B cell (primary cell): ENCODE data around the gene ADA. TPM values are rescaled to one million over a fixed set of nuclear protein-coding genes. Genes with fewer than 3 reads are reported as not detected.

Experiments used
- ATAC-seq: fragments of 200-7000 bp; cut with Tn5 transposase; one replicate; pipeline ENCODE4 v1.10.0; 2021; ENCODE audit warnings: low read depth, mild to moderate bottlenecking, moderate number of reproducible peaks, moderate library complexity
- CTCF ChIA-PET: fragments of 350-600 bp; sonication (Branson Sonifier 250); formaldehyde crosslinking; loops from one replicate; lab custom pipeline; 2021; ENCODE audit warnings: antibody characterized with exemption, inconsistent platforms; lab: Charles Lee
- POLR2A ChIA-PET: fragments of 350-600 bp; sonication (Branson Sonifier 250); formaldehyde crosslinking; loops from one replicate; lab custom pipeline; 2021; ENCODE audit warnings: antibody characterized with exemption; lab: Charles Lee
- DNase-seq: peaks from one replicate; pipeline ENCODE4 v3.0.0; 2013
- H2AFZ ChIP-seq: 2 replicates; pipeline ENCODE4 v1.6.1; 2012; ENCODE audit warnings: mild to moderate bottlenecking, low read depth, low read length; ENCODE audit not compliant: insufficient read depth, poor library complexity, severe bottlenecking
- H3K27ac ChIP-seq, 2 donors: 1 replicate in 1 of 2; 2 replicates in 1 of 2; pipeline ENCODE4 v1.5.1; 2012 to 2013; ENCODE audit warnings: low read length in 2 of 2, mild to moderate bottlenecking in 2 of 2, moderate library complexity in 1 of 2
- H3K27me3 ChIP-seq, 4 experiments: fragments of 200-600 bp in 1 of 4; sonication (generic) in 1 of 4; replicated peaks in 1 of 4; 1 replicate in 2 of 4; 2 replicates in 2 of 4; pipeline versions ENCODE4 v1.6.1 to v1.7.0; 2013 to 2016; ENCODE audit warnings: low read length in 3 of 4, mild to moderate bottlenecking in 2 of 4, mixed read lengths in 1 of 4, moderate library complexity in 1 of 4; ENCODE audit not compliant: insufficient read depth in 4 of 4, control insufficient read depth in 3 of 4; ENCODE audit errors: control extremely low read depth in 1 of 4
- H3K36me3 ChIP-seq, 2 experiments: replicated peaks in 1 of 2; 1 replicate in 1 of 2; 2 replicates in 1 of 2; pipeline versions ENCODE4 v1.6.1 to v1.7.1; 2013; ENCODE audit warnings: low read length in 1 of 2; ENCODE audit not compliant: insufficient read depth in 2 of 2, control insufficient read depth in 1 of 2; ENCODE audit errors: control extremely low read depth in 1 of 2, extremely low read depth in 1 of 2
- H3K4me1 ChIP-seq, 2 donors: fragments of 200-600 bp in 1 of 2; sonication (generic) in 1 of 2; 1 replicate in 1 of 2; 2 replicates in 1 of 2; pipeline versions ENCODE4 v1.5.1 to v1.6.1; 2013 to 2017; ENCODE audit warnings: low read length in 2 of 2; ENCODE audit not compliant: control insufficient read depth in 2 of 2, insufficient read depth in 2 of 2
- H3K4me2 ChIP-seq: replicated peaks from 2 replicates; pipeline ENCODE3; 2012; ENCODE audit warnings: mild to moderate bottlenecking, low read depth, low read length; ENCODE audit not compliant: poor library complexity, severe bottlenecking
- H3K4me3 ChIP-seq, 5 experiments: fragments of 200-600 bp in 1 of 5; sonication (generic) in 1 of 5; 1 replicate in 3 of 5; 2 replicates in 2 of 5; pipeline versions ENCODE4 v1.5.1 to v1.7.0; 2011 to 2016; ENCODE audit warnings: low read length in 4 of 5, mild to moderate bottlenecking in 4 of 5, low read depth in 2 of 5, control low read depth in 1 of 5, moderate library complexity in 1 of 5; ENCODE audit not compliant: insufficient read depth in 1 of 5; ENCODE audit errors: control extremely low read depth in 1 of 5, extremely low read depth in 1 of 5
- H3K79me2 ChIP-seq: fragments of 200-600 bp; sonication (generic); one replicate; pipeline ENCODE4 v1.6.0; 2016; ENCODE audit warnings: low read length; ENCODE audit not compliant: control insufficient read depth, insufficient read depth
- H3K9ac ChIP-seq: fragments of 200-600 bp; sonication (generic); 2 replicates; pipeline ENCODE4 v1.6.1; 2017; ENCODE audit warnings: mild to moderate bottlenecking, low read length, moderate library complexity
- H3K9me3 ChIP-seq, 3 donors: one replicate each; pipeline versions ENCODE4 v1.6.1 to v1.7.1; 2013; ENCODE audit warnings: low read length in 2 of 3; ENCODE audit not compliant: control insufficient read depth in 2 of 3, insufficient read depth in 1 of 3; ENCODE audit errors: control extremely low read depth in 1 of 3
- H4K20me1 ChIP-seq: 2 replicates; pipeline ENCODE4 v1.6.0; 2012; ENCODE audit warnings: mild to moderate bottlenecking, low read length; ENCODE audit not compliant: insufficient read depth, control insufficient read depth, poor library complexity, severe bottlenecking
- H3K27ac Mint-ChIP-seq: one replicate; pipeline ENCODE4 v1.8.0; 2021; ENCODE audit warnings: mixed read lengths
- H3K27me3 Mint-ChIP-seq: one replicate; pipeline ENCODE4 v1.8.0; 2021; ENCODE audit warnings: mixed read lengths
- H3K4me1 Mint-ChIP-seq: one replicate; pipeline ENCODE4 v1.8.0; 2021; ENCODE audit warnings: mixed read lengths
- H3K4me3 Mint-ChIP-seq: one replicate; pipeline ENCODE4 v1.8.0; 2021; ENCODE audit warnings: mixed read lengths
- H3K9me3 Mint-ChIP-seq: one replicate; pipeline ENCODE4 v1.8.0; 2022; ENCODE audit warnings: mixed read lengths; ENCODE audit not compliant: insufficient read depth
- EZH2 ChIP-seq: IDR thresholded peaks from 2 replicates; pipeline ENCODE4 v1.6.1; 2012; ENCODE audit warnings: borderline replicate concordance, low read depth, mild to moderate bottlenecking, moderate library complexity, low read length; ENCODE audit not compliant: insufficient read depth, poor library complexity, severe bottlenecking
- WGBS: methylation state at CpG from one replicate; pipeline ENCODE4 v1.1.5; 2013; ENCODE audit warnings: missing lambda C conversion rate; ENCODE audit not compliant: insufficient coverage; 5-methylcytosine and 5-hydroxymethylcytosine counted together
- intact Hi-C: fragments of 100-400 bp; cut with micrococcal nuclease; formaldehyde crosslinking; loops from one replicate; pipeline ENCODE4 v1.10.0; 2022
- polyA plus RNA-seq: library from polyadenylated mRNA; depleted of rRNA; stranded (reverse); fragments of >200 nt; gene quantifications from 2 replicates; pipeline ENCODE4 v1.2.3, GENCODE V29; 2012
- total RNA-seq, 2 donors: library from RNA; stranded (reverse); fragments of 120-200 nt in 1 of 2; gene quantifications; 1 replicate in 1 of 2; 2 replicates in 1 of 2; pipeline versions ENCODE4 v1.2.3 to v1.2.4, GENCODE V29; 2013 to 2022
- TF ChIP-seq, protein P1 (sequence below): fragments of 200-600 bp; IDR thresholded peaks from one replicate; pipeline ENCODE4 v1.8.0; 2022; ENCODE audit warnings: antibody characterized with exemption, mild to moderate bottlenecking

Gene ADA
- total and polyA plus RNA-seq, 2 donors (not counting 1 experiment from before 2014, with no cell fraction given) = 10.0 to 34.2 TPM

DNA sequence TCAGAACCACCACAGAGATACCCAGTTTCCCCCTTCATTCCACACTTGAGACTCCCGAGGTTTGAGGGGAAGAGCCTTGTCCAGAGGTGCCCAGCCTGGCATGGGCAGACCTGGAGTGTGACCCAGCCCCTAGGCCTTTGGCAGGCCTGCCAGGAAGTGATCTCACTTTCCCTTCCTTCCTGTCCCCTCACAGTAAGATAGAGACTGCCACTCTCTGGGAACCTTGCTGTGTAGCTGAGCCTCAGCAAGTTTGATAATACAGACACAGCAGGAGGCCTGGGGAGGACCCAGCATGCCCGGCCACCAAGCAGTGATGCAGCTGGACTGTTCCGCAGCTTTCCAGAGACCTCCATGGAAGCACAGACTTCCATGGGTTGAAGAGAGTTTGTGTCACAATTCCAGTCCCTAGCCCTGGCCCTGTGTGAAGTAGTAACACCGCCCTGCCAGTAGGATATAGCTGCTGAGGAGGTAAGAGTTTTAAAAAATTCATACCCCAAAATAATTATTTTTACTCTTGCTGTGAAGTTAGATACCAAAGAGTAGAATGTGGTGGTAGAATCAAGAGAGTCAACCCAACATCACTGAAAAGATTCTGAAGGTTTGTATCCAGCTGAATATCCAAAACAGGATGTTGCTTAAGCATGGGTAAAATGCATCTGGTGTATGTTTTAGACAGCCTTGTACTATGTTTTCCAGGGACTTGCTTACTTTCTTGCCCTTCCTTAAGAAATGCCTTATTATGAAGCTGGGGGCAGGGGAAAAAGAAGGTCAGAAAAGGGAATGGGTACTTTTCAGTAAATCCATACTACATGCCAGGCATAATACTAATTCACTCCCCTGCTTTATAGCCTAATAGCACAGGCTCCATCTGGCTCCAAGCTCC lies 52.8 kb downstream of the ADA start:
- intact Hi-C loops = loop anchor here (2.0 kb wide), 1 partner anchor 14 kb away; no protein-coding TSS in a partner anchor
- peak overlapping the region; percentile 75 for H3K4me3 Mint-ChIP-seq
- H3K27ac Mint-ChIP-seq = peak overlapping the region; percentile 97
- H3K9me3 Mint-ChIP-seq = no peaks in the 10 kb centered on the region
- POLR2A ChIA-PET = interaction anchor here (1.5 to 2.5 kb wide), 4 partner anchors 12 to 23 kb away, joined by 3 to 16 read pairs (median 8); partner anchors contain the start of gene PKIG
- no peaks in the 10 kb centered on the region for H3K27me3 ChIP-seq
- peaks cover 2 to 45% of the 10 kb centered on the region in 2 experiments for H3K36me3 ChIP-seq
- peak overlapping the region; percentile 14 to 45 (median 27) for H3K4me3 ChIP-seq
- H4K20me1 ChIP-seq = peaks cover 7% of the 10 kb centered on the region
- no peak for TF ChIP-seq EZH2
- TF ChIP-seq, protein P1, sequence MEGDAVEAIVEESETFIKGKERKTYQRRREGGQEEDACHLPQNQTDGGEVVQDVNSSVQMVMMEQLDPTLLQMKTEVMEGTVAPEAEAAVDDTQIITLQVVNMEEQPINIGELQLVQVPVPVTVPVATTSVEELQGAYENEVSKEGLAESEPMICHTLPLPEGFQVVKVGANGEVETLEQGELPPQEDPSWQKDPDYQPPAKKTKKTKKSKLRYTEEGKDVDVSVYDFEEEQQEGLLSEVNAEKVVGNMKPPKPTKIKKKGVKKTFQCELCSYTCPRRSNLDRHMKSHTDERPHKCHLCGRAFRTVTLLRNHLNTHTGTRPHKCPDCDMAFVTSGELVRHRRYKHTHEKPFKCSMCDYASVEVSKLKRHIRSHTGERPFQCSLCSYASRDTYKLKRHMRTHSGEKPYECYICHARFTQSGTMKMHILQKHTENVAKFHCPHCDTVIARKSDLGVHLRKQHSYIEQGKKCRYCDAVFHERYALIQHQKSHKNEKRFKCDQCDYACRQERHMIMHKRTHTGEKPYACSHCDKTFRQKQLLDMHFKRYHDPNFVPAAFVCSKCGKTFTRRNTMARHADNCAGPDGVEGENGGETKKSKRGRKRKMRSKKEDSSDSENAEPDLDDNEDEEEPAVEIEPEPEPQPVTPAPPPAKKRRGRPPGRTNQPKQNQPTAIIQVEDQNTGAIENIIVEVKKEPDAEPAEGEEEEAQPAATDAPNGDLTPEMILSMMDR = peak; percentile 27
- peak overlapping the region; percentile 38 for H2AFZ ChIP-seq
- CTCF ChIA-PET = interaction anchor here (0.9 to 15.8 kb wide), 8 partner anchors 10 to 123 kb away, joined by 3 to 772 read pairs (median 3); partner anchors contain the start of genes PKIG, SERINC3 and TTPAL
- H3K27ac ChIP-seq = peak overlapping the region; percentile 60 to 88
- peaks cover 94 to 100% of the 10 kb centered on the region in 2 donors for H3K4me1 ChIP-seq
- no peaks in the 10 kb centered on the region for H3K27me3 Mint-ChIP-seq
- 30% methylated on average over 3 of the region's 4 CpGs for WGBS
- peak overlapping the region; percentile 39 for H3K9ac ChIP-seq
- H3K9me3 ChIP-seq = no peaks in the 10 kb centered on the region
- DNase-seq (peak; percentile 42), ATAC-seq (peak; percentile 32)
- peak overlapping the region; percentile 64 for H3K4me2 ChIP-seq
- peaks cover 82% of the 10 kb centered on the region for H3K4me1 Mint-ChIP-seq
- peaks cover 100% of the 10 kb centered on the region for H3K79me2 ChIP-seq
